Astrocyte of the hippocampus (primary cell): Measurements from ENCODE around the gene CLDN6.

Source experiments
- DNase-seq: peaks from one replicate; pipeline ENCODE4 v3.0.0; 2011; ENCODE audit warnings: low read depth, low spot score

The CLDN6 gene

GRCh38 chr16:2971985-2972784 lies 45.8 kb downstream of the CLDN6 start:
- DNase-seq: peak; percentile 28

GRCh38 chr16:2971134-2971984 lies 46.6 kb downstream of the CLDN6 start:
- no peak for DNase-seq

GRCh38 chr16:2970563-2970962 lies 47.4 kb downstream of the CLDN6 start:
- DNase-seq: no peak

- peak; percentile 70 for DNase-seq
Observed at GRCh38 chr16:2969545-2970521, 48.1 kb downstream of the CLDN6 start.

GRCh38 chr16:2968738-2969544 lies 49.0 kb downstream of the CLDN6 start, which contains the start of gene PAQR4:
Gene PAQR4, plus strand, starts transcription at chr16:2969348. Its CDS starts 327 bp downstream, at chr16:2969675.
- DNase-seq: peak; percentile 96

- no peak for DNase-seq
Observed at GRCh38 chr16:2968368-2968737, 49.6 kb downstream of the CLDN6 start.

- DNase-seq: no peak
Observed at GRCh38 chr16:2967721-2968161, 50.2 kb downstream of the CLDN6 start.

GRCh38 chr16:2967211-2967631 lies 50.8 kb downstream of the CLDN6 start:
- DNase-seq: no peak

GRCh38 chr16:2966808-2967191 lies 51.2 kb downstream of the CLDN6 start:
- DNase-seq: peak; percentile 33

- no peak for DNase-seq
Observed at GRCh38 chr16:2966043-2966807, 51.8 kb downstream of the CLDN6 start.
